ENCODE results near the gene EFCAB5.
"Not testable (repeated sequence)": the region's sequence is repeated elsewhere in the genome, so short reads cannot be mapped to it uniquely, and the experiment has no call there.

GRCh38 chr17:29957488-29957887 is 16.1 kb downstream of the EFCAB5 start:
- not testable (repeated sequence) for TF ChIP-seq EZH2 (IDR thresholded peaks at IDR 0.05; ENCODE audit: borderline replicate concordance, insufficient read depth, low read depth, low read length, poor library complexity, severe bottlenecking); CTCF (IDR thresholded peaks at IDR 0.05)
